IMR-90 (cell line): ENCODE results near the gene HCN4. TPM values are rescaled to one million over a fixed set of nuclear protein-coding genes. Genes with fewer than 3 reads are reported as not detected.

Source experiments
- ATAC-seq: fragments of 200-7000 bp; cut with Tn5 transposase; 2 replicates; pipeline ENCODE4 v1.9.1; 2020; ENCODE audit warnings: low read depth, mild to moderate bottlenecking, moderate library complexity
- BruUV-seq: library from RNA; stranded (reverse); fragments of 400-500 nt; replicated peaks from 2 replicates; lab custom pipeline; 2021; lab: Mats Ljungman, UMichigan
- CTCF ChIA-PET: fragments of 300-600 bp; formaldehyde crosslinking; extraction: SDS; loops from one replicate; lab custom pipeline; 2021; ENCODE audit warnings: antibody characterized with exemption; lab: Yijun Ruan, JAX
- POLR2A ChIA-PET: fragments of 300-600 bp; sonication (Branson Sonifier 250); formaldehyde crosslinking; loops from one replicate; lab custom pipeline; 2022; ENCODE audit warnings: antibody characterized with exemption; ENCODE audit not compliant: unreplicated experiment; lab: Charles Lee
- DNase-seq: peaks from one replicate; pipeline ENCODE4 v3.0.0; 2013
- H2AFZ ChIP-seq: replicated peaks from 2 replicates; pipeline ENCODE3; 2013; ENCODE audit warnings: low read length, mild to moderate bottlenecking; ENCODE audit not compliant: poor library complexity
- H2AK5ac ChIP-seq: 2 replicates; pipeline ENCODE4 v1.6.1; 2013; ENCODE audit warnings: low read depth, low read length, inconsistent platforms
- H2AK9ac ChIP-seq: replicated peaks from 2 replicates; pipeline ENCODE3; 2013; ENCODE audit warnings: mild to moderate bottlenecking, low read depth, low read length, moderate library complexity; ENCODE audit not compliant: poor library complexity
- H2BK120ac ChIP-seq: 2 replicates; pipeline ENCODE4 v1.6.1; 2013; ENCODE audit warnings: low read depth, low read length, inconsistent platforms
- H2BK15ac ChIP-seq: 3 replicates; pipeline ENCODE4 v1.6.1; 2013; ENCODE audit warnings: low read depth, low read length, inconsistent platforms
- H2BK20ac ChIP-seq: 2 replicates; pipeline ENCODE4 v1.6.1; 2013; ENCODE audit warnings: low read depth, mild to moderate bottlenecking, inconsistent platforms, low read length, moderate library complexity
- H2BK5ac ChIP-seq: 2 replicates; pipeline ENCODE4 v1.6.1; 2013; ENCODE audit warnings: mild to moderate bottlenecking, low read depth, low read length, inconsistent platforms; ENCODE audit not compliant: poor library complexity, severe bottlenecking
- H3K14ac ChIP-seq: replicated peaks from 2 replicates; pipeline ENCODE4 v1.6.1; 2013; ENCODE audit warnings: low read depth, low read length, inconsistent platforms
- H3K18ac ChIP-seq: 2 replicates; pipeline ENCODE4 v1.6.1; 2013; ENCODE audit warnings: low read depth, low read length, control low read depth
- H3K23ac ChIP-seq: 2 replicates; pipeline ENCODE4 v1.6.1; 2013; ENCODE audit warnings: low read depth, low read length, inconsistent platforms
- H3K27ac ChIP-seq: 2 replicates; pipeline ENCODE4 v1.5.1; 2013; ENCODE audit warnings: mild to moderate bottlenecking, control low read depth, low read length; ENCODE audit not compliant: insufficient read depth
- H3K27me3 ChIP-seq: 2 replicates; pipeline ENCODE4 v1.6.1; 2013; ENCODE audit warnings: low read length; ENCODE audit not compliant: control insufficient read depth, insufficient read depth
- H3K36me3 ChIP-seq: 2 replicates; pipeline ENCODE4 v1.6.1; 2013; ENCODE audit warnings: low read length, mixed read lengths; ENCODE audit not compliant: control insufficient read depth, insufficient read depth
- H3K4ac ChIP-seq: 2 replicates; pipeline ENCODE4 v1.6.1; 2013; ENCODE audit warnings: low read depth, low read length, inconsistent platforms
- H3K4me1 ChIP-seq: 2 replicates; pipeline ENCODE4 v1.6.1; 2013; ENCODE audit warnings: low read length, mixed read lengths; ENCODE audit not compliant: control insufficient read depth, insufficient read depth
- H3K4me2 ChIP-seq: 2 replicates; pipeline ENCODE4 v1.6.1; 2013; ENCODE audit warnings: low read depth, mild to moderate bottlenecking, control low read depth, low read length, moderate library complexity
- H3K4me3 ChIP-seq: 2 replicates; pipeline ENCODE4 v1.5.1; 2013; ENCODE audit warnings: low read depth, mild to moderate bottlenecking, control low read depth, low read length, moderate library complexity; ENCODE audit not compliant: insufficient read depth
- H3K56ac ChIP-seq: 2 replicates; pipeline ENCODE4 v1.6.1; 2013; ENCODE audit warnings: low read length, inconsistent platforms; ENCODE audit not compliant: insufficient read depth; ENCODE audit errors: extremely low read depth
- H3K79me1 ChIP-seq, 2 experiments: 2 replicates each; pipeline ENCODE4 v1.6.1; 2013; ENCODE audit warnings: low read length in 2 of 2, inconsistent platforms in 1 of 2, low read depth in 1 of 2
- H3K9ac ChIP-seq: 2 replicates; pipeline ENCODE4 v1.6.1; 2013; ENCODE audit warnings: low read depth, low read length, control low read depth
- H3K9me1 ChIP-seq: 2 replicates; pipeline ENCODE4 v1.6.1; 2013; ENCODE audit warnings: low read length, inconsistent platforms; ENCODE audit not compliant: insufficient read depth
- H3K9me3 ChIP-seq: 2 replicates; pipeline ENCODE4 v1.6.1; 2013; ENCODE audit warnings: low read length; ENCODE audit not compliant: control insufficient read depth, insufficient read depth
- H4K20me1 ChIP-seq: 2 replicates; pipeline ENCODE4 v1.6.1; 2013; ENCODE audit warnings: low read length, inconsistent platforms; ENCODE audit not compliant: insufficient read depth
- H4K5ac ChIP-seq: 2 replicates; pipeline ENCODE4 v1.6.1; 2013; ENCODE audit warnings: mild to moderate bottlenecking, low read depth, low read length, control low read depth
- H4K8ac ChIP-seq, 2 experiments: 2 replicates each; pipeline ENCODE4 v1.6.1; 2013; ENCODE audit warnings: low read depth in 2 of 2, low read length in 2 of 2, control low read depth in 1 of 2, inconsistent platforms in 1 of 2
- H4K91ac ChIP-seq: 2 replicates; pipeline ENCODE4 v1.6.1; 2013; ENCODE audit warnings: low read depth, low read length, inconsistent platforms; ENCODE audit not compliant: insufficient read depth
- RFX5 ChIP-seq: IDR thresholded peaks from 2 replicates; pipeline ENCODE4 v1.8.0; 2012; ENCODE audit warnings: low read depth, mild to moderate bottlenecking, low read length, moderate library complexity
- WGBS, 2 experiments: methylation state at CpG; one replicate each; pipeline versions ENCODE4 v1.1.5 to v1.1.7; 2013; ENCODE audit warnings: missing lambda C conversion rate in 2 of 2; ENCODE audit not compliant: insufficient read length in 1 of 2; ENCODE audit errors: extremely low coverage in 2 of 2; 5-methylcytosine and 5-hydroxymethylcytosine counted together
- dilution Hi-C: fragments of 300-500 bp; cut with HindIII; formaldehyde crosslinking; loops from one replicate; pipeline ENCODE4 v1.14.3; 2018; ENCODE audit warnings: low sequenced_read_pairs; ENCODE audit not compliant: unreplicated experiment
- in situ Hi-C: fragments of 300-500 bp; cut with MboI; formaldehyde crosslinking; loops from 3 replicates; pipeline ENCODE4 v1.14.3; 2019; ENCODE audit warnings: low sequenced_read_pairs, inconsistent platforms, mixed read lengths
- intact Hi-C: fragments of 100-400 bp; cut with micrococcal nuclease; formaldehyde crosslinking; loops from 2 replicates; pipeline ENCODE4 v1.10.0; 2022
- polyA plus RNA-seq, 3 experiments: library from polyadenylated mRNA; depleted of rRNA; stranded (reverse); fragments of >200 nt; gene quantifications; 2 replicates each; pipeline ENCODE4 v1.2.3, GENCODE V29; 2012; ENCODE audit warnings: low replicate concordance in 1 of 3
- total RNA-seq: library from RNA; depleted of rRNA; stranded (reverse); fragments of >200 nt; gene quantifications from 2 replicates; pipeline ENCODE4 v1.2.3, GENCODE V29; 2012

Gene HCN4
- total and polyA plus RNA-seq, 2 of the 4 experiments (the other 2 are of a cell fraction), result not detected

- H2BK5ac ChIP-seq, result no peak overlapping the region
- peaks cover 7% of the 10 kb centered on the region for H3K9me1 ChIP-seq
- peaks cover 19% of the 10 kb centered on the region for H3K36me3 ChIP-seq
- no peak overlapping the region for H2BK120ac ChIP-seq
- no TSS peak for BruUV-seq
- H3K23ac ChIP-seq, result no peak overlapping the region
- H3K4me1 ChIP-seq, result peaks cover 6% of the 10 kb centered on the region
- TF ChIP-seq RFX5, result no peak
- no peak for ATAC-seq
- no peaks in the 10 kb centered on the region for H4K20me1 ChIP-seq
- H2BK20ac ChIP-seq, result no peak overlapping the region
- in situ Hi-C loops, result no loop called here
- no peak overlapping the region for H3K9ac ChIP-seq
- no peak overlapping the region for H4K91ac ChIP-seq
- no peak overlapping the region for H2BK15ac ChIP-seq
- H3K9me3 ChIP-seq, result no peaks in the 10 kb centered on the region
- no peak for DNase-seq
- CTCF ChIA-PET, result no interaction called here
- no peaks in the 10 kb centered on the region for H3K79me1 ChIP-seq
- H3K4ac ChIP-seq, result no peak overlapping the region
- H3K56ac ChIP-seq, result no peak overlapping the region
- no peak overlapping the region for H3K4me2 ChIP-seq
- H3K4me3 ChIP-seq, result no peak overlapping the region
- H3K27ac ChIP-seq, result no peak overlapping the region
- H4K5ac ChIP-seq, result no peak overlapping the region
- no peak overlapping the region for H2AFZ ChIP-seq
- no peak overlapping the region for H3K14ac ChIP-seq
- no peak overlapping the region for H2AK9ac ChIP-seq
- H3K27me3 ChIP-seq, result no peaks in the 10 kb centered on the region
- H2AK5ac ChIP-seq, result no peak overlapping the region
- dilution Hi-C loops, result no loop called here
- no peak overlapping the region for H4K8ac ChIP-seq
- intact Hi-C loops, result no loop called here
- 95% methylated on average over 3 of the region's 7 CpGs; no CpG with 5 or more reads in 1 of the 2 experiments for WGBS, 2 experiments
- H3K18ac ChIP-seq, result no peak overlapping the region
- POLR2A ChIA-PET, result no interaction called here
Measured at GRCh38 chr15:73298522-73299245, 70.1 kb downstream of the HCN4 start.
